CD4-positive, alpha-beta memory T cell (primary cell): ENCODE data around the gene LRRC8D. TPM values are rescaled to one million over a fixed set of nuclear protein-coding genes. Genes with fewer than 3 reads are reported as not detected.
A peak's percentile ranks its signal among the peaks of the same experiment; 100 is the strongest.
"Not testable (repeated sequence)": the region's sequence is repeated elsewhere in the genome, so short reads cannot be mapped to it uniquely, and the experiment has no call there.

Source experiments
- CTCF ChIA-PET: fragments of 350-600 bp; sonication (Branson Sonifier 250); formaldehyde crosslinking; loops from one replicate; lab custom pipeline; 2021; ENCODE audit warnings: inconsistent platforms; ENCODE audit not compliant: partially characterized antibody; lab: Charles Lee
- POLR2A ChIA-PET: fragments of 350-600 bp; sonication (Branson Sonifier 250); formaldehyde crosslinking; loops from one replicate; lab custom pipeline; 2021; ENCODE audit not compliant: partially characterized antibody; lab: Charles Lee
- DNase-seq, 5 donors: peaks; one replicate each; pipeline versions ENCODE4 v3.0.0 to v3.0.0-alpha.2; 2020 to 2022; ENCODE audit warnings: mixed read lengths in 1 of 5
- H3K27ac ChIP-seq: one replicate; pipeline ENCODE4 v1.7.0; 2013; ENCODE audit warnings: low read depth, low read length
- H3K27me3 ChIP-seq: 2 replicates; pipeline ENCODE4 v1.7.0; 2013; ENCODE audit warnings: mild to moderate bottlenecking, low read length, moderate library complexity; ENCODE audit not compliant: insufficient read depth
- H3K36me3 ChIP-seq: 2 replicates; pipeline ENCODE4 v1.7.0; 2013; ENCODE audit warnings: mild to moderate bottlenecking, low read length, moderate library complexity; ENCODE audit not compliant: insufficient read depth
- H3K4me1 ChIP-seq: 2 replicates; pipeline ENCODE4 v1.7.0; 2013; ENCODE audit warnings: mild to moderate bottlenecking, low read length, moderate library complexity; ENCODE audit not compliant: insufficient read depth
- H3K4me3 ChIP-seq, 2 donors: one replicate each; pipeline ENCODE4 v1.7.0; 2013; ENCODE audit warnings: low read length in 2 of 2, mild to moderate bottlenecking in 1 of 2
- H3K9me3 ChIP-seq, 2 donors: one replicate each; pipeline ENCODE4 v1.7.0; 2013; ENCODE audit warnings: low read length in 2 of 2, control low read depth in 1 of 2; ENCODE audit not compliant: control insufficient read depth in 1 of 2
- H3K27ac Mint-ChIP-seq, 7 donors: one replicate each; pipeline ENCODE4 v1.8.0; 2020 to 2021; ENCODE audit warnings: mixed read lengths in 7 of 7, mild to moderate bottlenecking in 6 of 7, inconsistent platforms in 3 of 7, moderate library complexity in 3 of 7
- H3K27me3 Mint-ChIP-seq, 2 donors: one replicate each; pipeline ENCODE4 v1.8.0; 2020 to 2021; ENCODE audit warnings: mixed read lengths in 2 of 2
- H3K36me3 Mint-ChIP-seq, 2 donors: one replicate each; pipeline ENCODE4 v1.8.0; 2020 to 2021; ENCODE audit warnings: mixed read lengths in 2 of 2, inconsistent platforms in 1 of 2, mild to moderate bottlenecking in 1 of 2
- H3K4me1 Mint-ChIP-seq, 4 donors: one replicate each; pipeline ENCODE4 v1.8.0; 2020 to 2021; ENCODE audit warnings: mixed read lengths in 4 of 4, mild to moderate bottlenecking in 1 of 4
- H3K4me3 Mint-ChIP-seq, 8 donors: one replicate each; pipeline ENCODE4 v1.8.0; 2020 to 2021; ENCODE audit warnings: mixed read lengths in 8 of 8, mild to moderate bottlenecking in 7 of 8, moderate library complexity in 6 of 8, inconsistent platforms in 3 of 8
- H3K9me3 Mint-ChIP-seq, 8 donors: one replicate each; pipeline ENCODE4 v1.8.0; 2020 to 2021; ENCODE audit warnings: mixed read lengths in 8 of 8, mild to moderate bottlenecking in 5 of 8, inconsistent platforms in 3 of 8, moderate library complexity in 1 of 8
- intact Hi-C: fragments of 100-400 bp; cut with micrococcal nuclease; formaldehyde crosslinking; loops from one replicate; pipeline ENCODE4 v1.15.1; 2023
- polyA plus RNA-seq, 2 donors: library from polyadenylated mRNA; unstranded; fragments of 300-500 nt; fragmentation: Illumina TruSeq; gene quantifications; one replicate each; pipeline ENCODE4 v1.2.3, GENCODE V29; 2021
- total RNA-seq, 2 experiments: library from RNA; stranded (reverse); gene quantifications; one replicate each; pipeline ENCODE4 v1.2.3, GENCODE V29; 2021

Gene LRRC8D
- total RNA-seq = 10 to 100 TPM; 56.8 to 63.2 TPM
- polyA plus RNA-seq = 10 to 100 TPM; 70.1 to 72.7 TPM

DNA sequence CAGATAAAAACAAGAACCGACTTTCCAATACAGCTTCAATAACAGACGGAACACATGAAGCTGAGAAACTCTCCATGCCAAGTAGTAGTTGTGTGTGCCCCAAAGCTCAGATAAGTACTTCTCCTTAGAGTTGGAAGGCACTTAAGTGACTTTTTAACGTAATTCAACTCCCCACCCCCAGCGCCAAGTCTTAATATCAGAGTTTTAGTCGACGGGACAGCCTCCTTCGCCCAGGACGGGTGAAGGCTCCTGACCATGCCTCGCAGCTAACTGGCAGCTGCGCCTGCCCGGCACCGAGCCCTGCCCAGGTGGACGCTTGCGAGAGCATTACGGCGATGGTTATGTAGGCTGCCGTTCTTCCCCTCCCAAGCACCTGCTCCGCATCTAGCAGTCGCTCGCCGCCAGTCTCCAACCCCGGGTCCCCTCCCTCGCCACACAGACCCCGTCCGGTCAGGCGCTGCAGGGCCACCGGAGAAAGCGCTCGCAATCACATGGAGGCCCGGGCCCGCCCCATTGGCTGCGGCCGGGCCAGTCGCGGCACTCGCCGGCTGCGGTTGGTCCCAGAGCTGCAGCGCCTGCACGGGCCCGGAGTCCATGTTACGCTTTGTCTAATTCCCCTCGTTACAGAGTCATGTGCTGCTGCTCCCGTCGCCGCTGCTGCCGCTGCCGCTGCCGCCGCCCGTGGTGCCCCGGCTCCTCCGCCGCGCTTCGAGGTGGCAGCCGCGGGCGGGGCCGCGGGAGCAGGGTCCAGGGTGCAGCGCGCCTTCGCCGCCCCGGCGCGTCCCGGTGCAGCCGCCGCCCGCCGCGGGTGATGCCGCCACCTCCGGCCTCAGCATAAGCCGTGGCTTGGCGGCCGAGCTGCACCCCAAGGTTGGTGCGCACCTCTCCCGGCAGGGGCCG, at the start of gene LRRC8D:
Gene LRRC8D (plus strand): TSS at position 611 of the 900 bp plus-strand sequence. CDS start 112,037 bp downstream, outside the sequence.
- no peaks in the 10 kb centered on the region for H3K27me3 Mint-ChIP-seq
- intact Hi-C loops = loop anchor here (1.0 to 5.0 kb wide), 5 partner anchors 10 to 174 kb away; partner anchors contain the start of gene ZNF326
- H3K36me3 Mint-ChIP-seq = peaks cover 5 to 10% of the 10 kb centered on the region in 2 donors
- peaks cover 23 to 32% (median 25%) of the 10 kb centered on the region in 4 donors for H3K4me1 Mint-ChIP-seq
- H3K36me3 ChIP-seq = no peaks in the 10 kb centered on the region
- peak within 1 kb of the TSS; percentile 65 for H3K27ac ChIP-seq
- CTCF ChIA-PET = interaction anchor here (0.7 to 3.9 kb wide), 7 partner anchors 10 to 166 kb away, joined by 3 to 26 read pairs (median 5); no protein-coding TSS in a partner anchor
- POLR2A ChIA-PET = interaction anchor here (0.7 to 5.5 kb wide), 13 partner anchors 16 to 216 kb away, joined by 3 to 71 read pairs (median 5); partner anchors contain the start of gene LRRC8C
- DNase-seq = peak; percentile 54 to 78 (median 63)
- H3K9me3 ChIP-seq = no peaks in the 10 kb centered on the region
- peak within 1 kb of the TSS; percentile 85 to 92 (median 88) for H3K27ac Mint-ChIP-seq
- no peaks in the 10 kb centered on the region for H3K9me3 Mint-ChIP-seq
- peak within 1 kb of the TSS; percentile 44 to 60 for H3K4me3 ChIP-seq
- peak within 1 kb of the TSS; percentile 87 to 92 (median 90) for H3K4me3 Mint-ChIP-seq
- H3K4me1 ChIP-seq = peaks cover 11% of the 10 kb centered on the region
- H3K27me3 ChIP-seq = no peaks in the 10 kb centered on the region

DNA sequence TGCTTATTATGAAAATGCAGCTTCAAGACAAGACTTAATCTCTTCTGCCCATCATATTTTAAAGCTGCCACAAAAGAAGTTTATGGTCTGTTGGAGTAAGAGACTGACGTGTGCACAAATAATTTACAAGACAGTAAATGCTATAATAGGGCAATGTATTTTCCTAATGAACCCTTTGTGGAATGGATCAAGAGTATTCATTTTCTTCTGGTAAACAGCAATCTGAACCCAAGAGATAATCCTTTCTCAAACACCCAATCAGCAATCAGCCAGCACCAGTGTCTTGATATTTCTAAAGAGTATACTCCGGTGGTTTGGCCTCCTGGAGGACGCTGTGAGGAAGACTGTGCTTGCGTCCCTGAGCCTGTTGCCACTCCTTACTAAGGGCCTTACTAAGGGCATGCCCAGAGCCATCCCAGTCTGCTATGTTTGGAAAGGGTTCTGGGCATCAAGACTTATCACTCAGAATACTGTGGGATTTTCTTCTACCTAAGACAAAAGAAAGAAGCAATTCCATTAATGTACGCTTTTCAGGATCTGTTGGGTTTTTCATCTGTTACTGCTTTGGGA, 48.8 kb upstream of the LRRC8D start:
- Histone ChIP-seq H3K9me3 (no peaks in the 10 kb centered on the region), H3K4me1 (peaks cover 11% of the 10 kb centered on the region), H3K27me3 (no peaks in the 10 kb centered on the region), H3K27ac (no peak overlapping the region), H3K36me3 (no peaks in the 10 kb centered on the region), H3K4me3 (no peak overlapping the region)
- ChIA-PET CTCF (interaction anchor here (1.3 to 17.6 kb wide), 2 partner anchors 9 to 143 kb away, joined by 7 to 629 read pairs; partner anchors contain the start of gene LRRC8C), POLR2A (interaction anchor here (0.6 kb wide), 1 partner anchor 148 kb away, joined by 3 read pairs; no protein-coding TSS in a partner anchor)
- intact Hi-C loops = no loop called here
- no peak for DNase-seq
- Mint-ChIP-seq H3K36me3 (no peaks in the 10 kb centered on the region), H3K27me3 (no peaks in the 10 kb centered on the region), H3K4me3 (no peak overlapping the region), H3K4me1 (peaks cover 10 to 15% (median 12%) of the 10 kb centered on the region in 4 donors), H3K9me3 (no peaks in the 10 kb centered on the region), H3K27ac (no peak overlapping the region)

DNA sequence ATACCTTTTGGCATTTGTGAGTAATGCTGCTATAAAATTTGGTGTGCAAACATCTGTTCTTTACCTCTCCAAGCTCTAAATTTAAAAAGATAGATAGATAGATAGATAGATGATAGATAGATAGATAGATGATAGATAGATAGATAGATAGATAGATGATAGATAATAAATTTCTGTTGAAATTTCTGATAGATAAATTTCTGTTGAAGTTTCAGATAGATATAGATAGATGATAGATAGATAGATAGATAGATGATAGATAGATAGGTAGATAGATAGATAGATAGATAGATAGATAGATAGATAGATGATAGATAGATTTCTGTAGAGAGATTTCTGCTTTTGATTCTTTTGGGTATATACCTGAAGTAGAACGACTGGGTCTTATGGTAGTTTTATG, 44.7 kb upstream of the LRRC8D start:
- H3K4me3 ChIP-seq, H3K36me3 ChIP-seq, CTCF ChIA-PET, H3K9me3 Mint-ChIP-seq, DNase-seq, H3K27me3 Mint-ChIP-seq, H3K9me3 ChIP-seq, H3K27ac ChIP-seq, intact Hi-C loops, H3K36me3 Mint-ChIP-seq, POLR2A ChIA-PET, H3K27me3 ChIP-seq: not testable (repeated sequence)
- Mint-ChIP-seq H3K4me1 (peaks cover 14 to 20% (median 18%) of the 10 kb centered on the region in 4 donors), H3K4me3 (peak overlapping the region in 1 of 8 donors; percentile 11), H3K27ac (peak overlapping the region in 1 of 7 donors; percentile 4)
- H3K4me1 ChIP-seq = peaks cover 15% of the 10 kb centered on the region

DNA sequence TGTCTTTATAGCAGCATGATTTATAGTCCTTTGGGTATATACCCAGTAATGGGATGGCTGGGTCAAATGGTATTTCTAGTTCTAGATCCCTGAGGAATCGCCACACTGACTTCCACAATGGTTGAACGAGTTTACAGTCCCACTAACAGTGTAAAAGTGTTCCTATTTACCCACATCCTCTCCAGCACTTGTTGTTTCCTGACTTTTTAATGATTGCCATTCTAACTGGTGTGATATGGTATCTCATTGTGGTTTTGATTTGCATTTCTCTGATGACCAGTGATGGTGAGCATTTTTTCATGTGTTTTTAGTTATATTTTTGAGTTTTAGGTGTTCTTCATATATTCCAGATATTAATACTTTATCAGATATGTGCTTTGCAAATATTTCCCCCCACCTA, 43.6 kb upstream of the LRRC8D start:
- H3K27ac Mint-ChIP-seq, H3K9me3 Mint-ChIP-seq, H3K27ac ChIP-seq, H3K36me3 Mint-ChIP-seq, H3K4me3 ChIP-seq, H3K9me3 ChIP-seq, DNase-seq, H3K27me3 Mint-ChIP-seq, H3K4me3 Mint-ChIP-seq, intact Hi-C loops, H3K27me3 ChIP-seq, H3K36me3 ChIP-seq, POLR2A ChIA-PET: not testable (repeated sequence)
- peaks cover 27% of the 10 kb centered on the region for H3K4me1 ChIP-seq
- H3K4me1 Mint-ChIP-seq = peaks cover 25 to 31% (median 30%) of the 10 kb centered on the region in 4 donors
- CTCF ChIA-PET = interaction anchor here (0.7 to 0.8 kb wide), 2 partner anchors 26 to 174 kb away, joined by 3 read pairs; no protein-coding TSS in a partner anchor

DNA sequence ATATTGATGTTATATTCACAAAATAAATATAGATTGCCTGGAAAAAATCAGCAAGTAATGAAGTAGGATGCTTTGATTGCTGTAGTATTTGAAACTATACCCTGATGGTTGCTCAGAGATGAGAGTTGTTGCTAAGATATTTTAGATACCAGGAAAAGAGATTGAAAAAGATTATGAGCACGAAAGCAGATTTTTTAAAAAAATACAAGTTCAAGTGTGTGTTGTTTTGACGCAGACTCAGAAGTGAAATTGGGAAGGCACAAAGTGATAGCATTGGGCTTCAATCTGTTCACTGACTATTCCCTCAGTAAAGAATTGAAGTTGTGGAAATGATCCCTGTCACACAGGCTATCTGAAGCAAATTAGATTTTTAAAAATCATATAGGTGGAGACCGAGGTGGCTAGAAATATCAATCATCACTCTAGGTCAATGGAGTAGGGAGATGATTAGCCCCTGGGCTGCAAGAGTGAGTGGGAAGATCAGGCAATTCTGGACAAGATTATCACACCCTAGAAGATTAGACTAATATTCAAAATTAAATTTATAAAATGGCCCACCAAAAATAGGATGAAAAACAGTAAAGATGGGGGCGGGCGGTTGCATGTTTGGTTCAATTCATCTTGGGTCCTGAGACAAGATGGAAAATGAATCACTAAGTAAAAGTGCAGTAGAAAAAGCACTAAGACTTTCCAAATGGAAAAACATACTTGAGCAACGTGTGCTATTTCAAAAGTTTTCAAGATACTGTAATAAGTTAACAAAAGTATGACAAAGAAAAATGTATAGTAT, 41.5 kb upstream of the LRRC8D start:
- POLR2A ChIA-PET = no interaction called here
- H3K27ac ChIP-seq = no peak overlapping the region

DNA sequence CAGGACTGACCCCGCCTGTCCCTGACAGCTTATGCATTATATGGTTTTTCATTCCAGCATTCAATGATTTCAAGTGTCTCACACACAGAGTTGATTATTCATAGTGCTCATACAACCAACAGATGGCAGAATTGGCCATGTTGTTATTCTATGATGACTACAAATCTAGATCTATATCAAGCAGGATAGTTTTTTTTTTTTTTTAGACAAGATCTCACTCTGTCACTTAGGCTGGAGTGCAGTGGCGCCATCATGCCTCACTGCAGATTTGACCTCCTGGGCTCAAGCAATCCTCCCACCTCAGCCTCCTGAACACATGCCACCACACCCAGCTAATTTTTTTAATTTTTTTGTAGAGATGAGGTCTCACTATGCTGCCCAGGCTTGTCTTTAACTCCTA, 40.1 kb upstream of the LRRC8D start:
- H3K27ac Mint-ChIP-seq = peak overlapping the region in 2 of 7 donors; percentile 20 to 52
- H3K27ac ChIP-seq = no peak overlapping the region
- ChIA-PET POLR2A (interaction anchor here (0.7 to 0.9 kb wide), 2 partner anchors 13 to 129 kb away, joined by 3 to 4 read pairs; no protein-coding TSS in a partner anchor), CTCF (interaction anchor here (0.7 to 3.2 kb wide), 8 partner anchors 17 to 297 kb away, joined by 3 to 21 read pairs (median 4); no protein-coding TSS in a partner anchor)
- no peaks in the 10 kb centered on the region for H3K36me3 Mint-ChIP-seq
- peak; percentile 24 to 47 (median 33) for DNase-seq
- H3K27me3 ChIP-seq = no peaks in the 10 kb centered on the region
- H3K9me3 Mint-ChIP-seq = peaks cover 0 to 2% (median 0%) of the 10 kb centered on the region in 8 donors
- peaks cover 21% of the 10 kb centered on the region for H3K4me1 ChIP-seq
- no peak overlapping the region for H3K4me3 ChIP-seq
- no peaks in the 10 kb centered on the region for H3K9me3 ChIP-seq
- H3K27me3 Mint-ChIP-seq = no peaks in the 10 kb centered on the region
- H3K4me1 Mint-ChIP-seq = peaks cover 19 to 24% (median 22%) of the 10 kb centered on the region in 4 donors
- H3K36me3 ChIP-seq = no peaks in the 10 kb centered on the region
- intact Hi-C loops = loop anchor here (1.0 to 2.0 kb wide), 2 partner anchors 24 to 207 kb away; no protein-coding TSS in a partner anchor
- peak overlapping the region in 3 of 8 donors; percentile 0 to 67 (median 10) for H3K4me3 Mint-ChIP-seq

More for the DNA sequence above, 41.5 kb upstream of the LRRC8D start:
- H3K9me3 Mint-ChIP-seq = peaks cover 0 to 2% (median 0%) of the 10 kb centered on the region in 8 donors
- H3K36me3 Mint-ChIP-seq = no peaks in the 10 kb centered on the region
- H3K27ac Mint-ChIP-seq = no peak overlapping the region
- H3K4me3 ChIP-seq = no peak overlapping the region
- H3K4me1 Mint-ChIP-seq = peaks cover 27 to 34% (median 31%) of the 10 kb centered on the region in 4 donors
- H3K4me1 ChIP-seq = peaks cover 29% of the 10 kb centered on the region
- CTCF ChIA-PET = interaction anchor here (1.1 to 3.2 kb wide), 3 partner anchors 10 to 209 kb away, joined by 3 to 21 read pairs (median 4); no protein-coding TSS in a partner anchor
- intact Hi-C loops = no loop called here
- H3K27me3 ChIP-seq = no peaks in the 10 kb centered on the region
- no peaks in the 10 kb centered on the region for H3K36me3 ChIP-seq
- H3K9me3 ChIP-seq = no peaks in the 10 kb centered on the region
- H3K27me3 Mint-ChIP-seq = no peaks in the 10 kb centered on the region
- DNase-seq = no peak
- H3K4me3 Mint-ChIP-seq = no peak overlapping the region
